NCI-H1436 treated with DMSO at 0.1 percent for 48 hours (cell line): ENCODE measurements around the gene NT5DC4.
A peak's percentile ranks its signal among the peaks of the same experiment; 100 is the strongest.

Experiments
- DNase-seq: peaks from one replicate; lab custom pipeline; 2025; lab: John Stamatoyannopoulos, UW

Gene NT5DC4

GRCh38 chr2:112723547-112723940, 2.7 kb downstream of the NT5DC4 start:
- DNase-seq = no peak

GRCh38 chr2:112723995-112724394, 3.2 kb downstream of the NT5DC4 start:
- DNase-seq = no peak

DNA sequence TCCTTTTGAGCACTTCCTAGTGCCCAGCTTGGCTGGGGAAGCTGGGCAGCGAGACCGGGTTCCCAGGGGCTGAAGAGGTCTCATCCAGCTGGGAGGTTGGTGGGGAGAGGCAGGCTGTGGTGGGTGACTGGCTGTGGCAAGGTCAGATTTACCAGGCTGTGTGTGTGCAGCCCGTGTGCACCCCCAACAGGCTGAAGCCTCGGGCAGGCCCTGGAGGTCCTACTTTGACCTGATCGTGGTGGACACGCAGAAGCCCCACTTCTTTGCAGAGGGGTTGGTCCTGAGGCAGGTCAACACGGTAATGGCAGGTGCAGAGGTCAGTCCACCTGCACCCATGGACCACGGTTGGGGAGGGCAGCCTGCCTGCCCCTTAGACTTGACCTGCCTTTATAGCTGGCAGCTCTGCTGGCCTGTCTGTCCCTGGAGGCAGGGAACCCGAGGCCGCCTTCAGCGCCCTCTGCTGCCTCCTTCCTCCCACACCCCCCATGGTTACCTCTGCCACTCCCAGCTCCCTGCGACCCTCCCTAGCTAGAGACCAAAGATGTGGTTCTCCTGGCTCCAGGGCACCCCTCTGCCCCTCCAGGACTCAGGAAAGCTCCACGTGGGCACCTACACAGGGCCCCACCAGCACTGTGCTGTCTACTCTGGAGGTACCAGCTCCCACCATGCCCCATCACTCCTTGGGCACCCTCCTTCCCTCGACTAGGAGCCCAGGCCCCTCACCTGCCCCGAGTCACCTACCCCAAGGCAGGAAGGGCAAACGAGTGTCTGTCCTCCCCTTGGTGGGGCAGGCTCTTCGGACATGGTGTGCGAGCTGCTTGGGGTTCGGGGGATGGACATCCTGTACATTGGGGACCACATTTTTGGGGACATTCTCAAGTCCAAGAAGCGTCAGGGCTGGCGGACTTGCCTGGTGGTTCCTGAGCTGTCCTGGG, 4.0 kb downstream of the NT5DC4 start:
- DNase-seq = no peak

DNA sequence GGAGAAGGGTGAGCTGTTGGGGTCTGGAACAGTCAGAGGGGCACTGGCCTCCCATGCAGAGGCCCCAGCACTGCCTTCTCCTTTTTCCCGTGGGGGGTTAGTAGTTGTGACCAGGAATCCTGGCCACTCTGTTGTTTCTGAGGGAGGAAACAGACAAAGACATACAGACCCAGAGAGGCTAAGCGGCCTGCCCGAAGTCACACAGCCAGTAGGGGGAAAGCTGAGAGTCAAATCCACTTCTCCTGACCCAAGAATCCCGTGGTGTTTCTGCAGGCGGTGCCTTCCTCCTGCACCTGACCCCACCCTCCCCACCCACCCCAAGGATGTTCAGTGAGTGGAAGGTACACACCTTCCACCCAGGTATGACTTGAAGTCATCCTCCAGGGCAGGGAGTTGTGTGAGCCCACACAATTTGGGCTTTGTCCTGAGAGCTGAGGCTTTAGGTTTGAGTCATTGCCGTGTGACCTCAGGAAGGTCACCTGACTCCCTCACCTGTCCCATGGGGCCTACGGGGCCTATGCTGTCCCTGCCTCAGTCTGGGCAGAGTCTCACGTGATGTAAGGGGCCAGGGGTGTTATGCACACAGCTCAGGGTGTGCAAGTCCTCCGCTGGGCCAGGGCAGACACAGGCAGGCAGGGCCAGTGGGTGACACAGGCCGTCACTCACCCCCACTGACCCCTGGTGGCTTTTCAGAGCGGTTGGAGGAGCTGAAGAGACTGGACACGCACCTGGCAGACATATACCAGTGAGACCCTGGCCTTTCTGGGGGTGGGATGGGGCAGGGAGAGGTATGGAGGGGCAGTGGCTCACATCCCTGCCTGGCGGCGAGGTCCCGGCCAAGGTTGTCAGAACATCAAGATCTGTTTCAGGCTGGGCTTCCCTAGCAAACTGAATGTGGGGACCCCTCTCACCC, 5.0 kb downstream of the NT5DC4 start:
- no peak for DNase-seq

GRCh38 chr2:112726487-112727190, 5.8 kb downstream of the NT5DC4 start:
- DNase-seq = peak; percentile 42

DNA sequence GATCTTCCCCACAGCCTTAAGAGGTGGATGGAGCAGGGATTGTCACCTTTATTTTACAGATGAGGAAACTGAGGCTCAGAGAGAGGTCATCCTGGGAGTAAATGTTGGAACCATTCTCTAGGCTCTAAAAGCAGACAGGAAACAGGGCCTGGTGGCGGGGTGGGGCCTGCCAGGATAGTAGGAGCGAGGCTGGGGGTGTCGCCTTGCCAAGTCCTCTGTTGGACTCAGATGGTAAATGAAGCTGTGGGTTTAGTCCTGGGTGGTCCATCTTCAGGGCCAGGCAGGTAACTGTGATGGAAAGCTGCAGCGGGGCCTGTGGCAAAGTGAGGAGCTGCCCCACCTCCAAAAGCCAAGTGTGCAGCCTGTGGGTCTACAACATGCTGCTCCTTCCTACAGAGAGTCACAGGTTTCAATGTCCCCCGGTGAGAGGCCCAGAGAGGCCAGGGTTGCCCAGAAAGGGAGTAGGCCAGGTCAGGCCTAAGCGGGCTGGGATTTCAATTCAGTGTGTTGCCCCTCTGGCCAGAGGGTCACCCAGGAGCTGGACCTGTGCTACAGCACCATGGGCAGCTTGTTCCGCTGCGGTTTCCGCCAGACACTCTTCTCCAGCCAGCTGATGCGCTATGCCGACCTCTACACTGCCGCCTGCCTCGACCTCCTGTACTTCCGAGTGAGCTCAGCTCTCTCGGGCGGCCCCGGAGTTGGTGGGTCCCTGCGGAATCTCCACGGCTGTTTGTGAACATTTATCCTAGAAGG, 6.6 kb downstream of the NT5DC4 start:
- DNase-seq = no peak

GRCh38 chr2:112728029-112728362, 7.2 kb downstream of the NT5DC4 start:
- DNase-seq = no peak

DNA sequence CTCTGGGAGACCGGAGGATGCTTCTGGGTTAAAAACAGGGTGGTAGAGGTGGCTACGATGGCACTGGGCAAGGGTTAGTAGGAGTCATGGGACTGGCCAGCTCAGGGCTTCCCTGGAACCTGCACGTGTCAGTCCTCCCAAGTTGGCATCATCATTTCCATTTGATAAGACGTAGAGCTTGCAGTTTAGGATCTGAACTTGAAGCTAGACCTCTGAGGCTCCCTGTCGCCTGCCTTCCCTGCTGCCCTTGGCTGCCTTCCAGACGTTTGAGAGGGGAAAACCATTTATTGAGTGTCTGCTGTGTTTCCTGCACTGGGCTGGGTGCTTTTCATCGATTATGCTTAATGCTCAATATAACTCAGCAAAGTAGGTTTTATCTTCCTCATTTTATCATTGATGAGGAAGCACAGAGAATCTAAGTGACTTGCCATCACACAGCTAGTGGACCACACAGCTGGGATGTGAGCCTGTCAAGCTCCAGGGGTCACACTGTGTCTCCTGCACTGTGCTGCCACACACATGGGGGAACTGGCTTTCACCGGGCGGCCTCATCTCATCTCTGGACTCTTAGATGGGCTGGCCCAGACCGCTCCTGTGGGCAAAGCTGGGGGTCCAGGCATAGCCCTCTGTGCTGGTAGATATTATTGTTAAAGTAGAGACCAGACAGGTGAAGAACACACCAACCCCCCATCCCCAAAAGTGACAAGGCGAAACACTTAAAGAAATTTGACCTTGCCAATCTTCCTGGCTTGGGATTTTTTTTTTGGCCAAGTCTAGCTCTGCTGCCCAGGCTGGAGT, 7.8 kb downstream of the NT5DC4 start:
- DNase-seq = no peak

DNA sequence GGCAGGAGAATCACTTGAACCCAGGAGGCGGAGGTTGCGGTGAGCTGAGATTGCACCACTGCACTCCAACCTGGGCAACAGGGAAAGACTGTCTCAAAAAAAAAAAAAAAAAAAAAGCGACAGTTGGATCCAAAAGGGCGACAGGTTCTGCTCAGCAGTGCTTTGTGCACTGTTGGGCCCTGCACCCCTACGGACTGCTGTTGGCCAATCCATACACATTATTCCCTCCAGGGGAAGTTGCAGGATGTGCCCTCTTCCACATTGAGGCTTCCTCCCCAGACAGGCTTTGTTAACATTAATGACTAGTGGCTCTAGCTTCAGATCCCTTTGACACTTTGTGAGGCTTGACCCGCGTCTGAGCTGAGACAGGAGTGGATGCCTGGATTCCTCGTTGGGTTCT, 9.4 kb downstream of the NT5DC4 start:
- DNase-seq = no peak

- no peak for DNase-seq
These were observed 10.0 kb downstream of the NT5DC4 start for GRCh38 chr2:112730791-112731190.

DNA sequence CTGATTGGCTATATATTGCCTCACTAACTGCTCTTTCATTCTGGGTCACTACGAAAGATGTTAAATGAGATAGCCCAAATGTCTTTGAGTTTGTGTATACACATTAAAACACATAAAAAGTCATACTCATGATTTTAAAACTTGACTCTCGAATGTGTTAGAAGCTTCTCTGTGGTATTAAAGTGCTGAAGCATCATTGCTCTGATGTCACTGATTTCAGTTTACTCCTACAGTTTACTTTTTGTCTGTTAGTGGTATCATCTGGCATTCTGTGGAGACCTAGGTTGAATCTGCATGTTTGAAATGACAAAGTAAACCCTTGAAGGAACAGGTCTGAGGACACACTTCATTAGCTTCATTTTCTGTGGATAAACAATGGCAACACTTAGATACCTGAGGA, 10.7 kb downstream of the NT5DC4 start:
- no peak for DNase-seq

- no peak for DNase-seq
These were observed 12.6 kb downstream of the NT5DC4 start for GRCh38 chr2:112733456-112733855.

GRCh38 chr2:112733871-112734270, 13.1 kb downstream of the NT5DC4 start:
- DNase-seq = no peak

- DNase-seq = no peak
These were observed 16.9 kb downstream of the NT5DC4 start for GRCh38 chr2:112737542-112738232.

- DNase-seq = no peak
These were observed 19.7 kb downstream of the NT5DC4 start for GRCh38 chr2:112740527-112740926.

GRCh38 chr2:112749755-112750559, 29.1 kb downstream of the NT5DC4 start:
- no peak for DNase-seq

GRCh38 chr2:112750560-112750843, 29.7 kb downstream of the NT5DC4 start:
- no peak for DNase-seq

DNA sequence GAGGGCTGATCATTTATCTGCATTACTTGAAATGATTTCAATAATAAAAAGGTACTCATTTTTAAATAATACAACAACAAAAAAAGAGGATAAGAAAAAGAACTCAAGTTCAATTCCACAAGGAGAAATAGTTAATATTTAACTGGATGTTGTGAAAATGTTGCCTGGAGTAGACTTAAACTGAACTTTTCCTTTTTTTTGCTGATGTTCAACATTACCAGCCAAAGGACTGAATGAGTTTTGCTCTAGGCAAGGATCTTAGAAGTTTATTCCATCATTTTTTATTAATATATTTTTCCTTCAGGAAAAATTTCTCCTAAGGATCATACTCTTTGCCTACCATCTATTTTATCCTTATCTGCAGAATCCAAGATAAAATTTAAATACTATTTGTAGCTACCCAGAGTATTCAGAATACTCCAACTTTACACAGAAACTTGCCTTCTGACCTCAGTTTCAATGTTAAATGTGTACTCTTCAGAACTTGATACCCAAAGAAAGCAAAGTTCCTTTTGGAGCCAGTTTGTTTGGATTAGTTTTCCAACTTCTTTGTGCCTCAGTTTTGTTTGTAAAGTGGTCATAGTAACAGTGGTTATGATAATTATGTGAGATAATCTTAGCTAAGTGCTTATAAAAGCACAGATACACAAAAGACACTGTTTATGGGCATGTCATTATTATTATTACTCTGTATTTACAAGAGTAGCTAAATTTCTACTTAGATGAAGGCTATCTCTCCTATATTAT, 30.8 kb downstream of the NT5DC4 start:
- DNase-seq = no peak

GRCh38 chr2:112752667-112753066, 31.8 kb downstream of the NT5DC4 start:
- no peak for DNase-seq
